Loucy (cell line): ENCODE results near the gene TMEM238.

Source experiments
- EZH2phosphoT487 ChIP-seq: fragments of 200-600 bp; IDR thresholded peaks from 2 replicates; pipeline ENCODE4 v1.6.1; 2018; ENCODE audit warnings: antibody characterized with exemption, mild to moderate bottlenecking, moderate library complexity, borderline replicate concordance
- TF ChIP-seq, protein P1 (sequence below): fragments of 200-600 bp; sonication (generic); conservative IDR thresholded peaks from 2 replicates; pipeline ENCODE4 v1.5.1; 2014; ENCODE audit warnings: mild to moderate bottlenecking, antibody characterized with exemption, low read length

DNA sequence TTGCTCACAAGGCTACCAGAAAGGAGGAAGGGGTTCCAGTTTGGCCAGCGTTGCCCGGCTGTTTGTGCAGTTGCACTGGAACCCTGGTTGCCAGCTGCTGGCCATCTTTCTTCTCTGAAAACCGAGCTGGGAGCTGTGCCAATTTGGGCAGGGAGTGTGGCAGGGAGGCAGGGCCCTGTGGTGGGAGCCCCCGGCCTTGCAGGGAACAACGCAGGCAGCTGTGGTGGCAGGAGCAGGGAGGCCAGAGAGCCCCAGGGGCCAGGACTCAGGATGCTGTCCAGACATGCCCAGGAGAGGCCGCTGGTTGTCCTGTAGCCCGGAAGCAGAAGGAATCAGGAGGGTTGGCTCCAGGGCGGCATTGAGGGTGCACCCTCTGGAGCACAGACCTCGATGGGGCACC lies 39.6 kb downstream of the TMEM238 start:
- TF ChIP-seq EZH2phosphoT487: no peak
- TF ChIP-seq, protein P1, sequence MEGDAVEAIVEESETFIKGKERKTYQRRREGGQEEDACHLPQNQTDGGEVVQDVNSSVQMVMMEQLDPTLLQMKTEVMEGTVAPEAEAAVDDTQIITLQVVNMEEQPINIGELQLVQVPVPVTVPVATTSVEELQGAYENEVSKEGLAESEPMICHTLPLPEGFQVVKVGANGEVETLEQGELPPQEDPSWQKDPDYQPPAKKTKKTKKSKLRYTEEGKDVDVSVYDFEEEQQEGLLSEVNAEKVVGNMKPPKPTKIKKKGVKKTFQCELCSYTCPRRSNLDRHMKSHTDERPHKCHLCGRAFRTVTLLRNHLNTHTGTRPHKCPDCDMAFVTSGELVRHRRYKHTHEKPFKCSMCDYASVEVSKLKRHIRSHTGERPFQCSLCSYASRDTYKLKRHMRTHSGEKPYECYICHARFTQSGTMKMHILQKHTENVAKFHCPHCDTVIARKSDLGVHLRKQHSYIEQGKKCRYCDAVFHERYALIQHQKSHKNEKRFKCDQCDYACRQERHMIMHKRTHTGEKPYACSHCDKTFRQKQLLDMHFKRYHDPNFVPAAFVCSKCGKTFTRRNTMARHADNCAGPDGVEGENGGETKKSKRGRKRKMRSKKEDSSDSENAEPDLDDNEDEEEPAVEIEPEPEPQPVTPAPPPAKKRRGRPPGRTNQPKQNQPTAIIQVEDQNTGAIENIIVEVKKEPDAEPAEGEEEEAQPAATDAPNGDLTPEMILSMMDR: no peak
